Activated gamma-delta T cell treated with Interleukin-2 at 50 U/mL for 16 hours (primary cell): Measurements from ENCODE around the gene ATXN10.
"Not testable (repeated sequence)": the region's sequence is repeated elsewhere in the genome, so short reads cannot be mapped to it uniquely, and the experiment has no call there.

Experiments
- DNase-seq: peaks from one replicate; pipeline ENCODE4 v3.0.0-alpha.2; 2020

Gene ATXN10

GRCh38 chr22:45644714-45645113 lies 26.9 kb upstream of the ATXN10 start:
- DNase-seq: no peak

- DNase-seq: no peak
Measured at GRCh38 chr22:45645150-45645525, 26.5 kb upstream of the ATXN10 start.

- peak; percentile 78 for DNase-seq
Measured at GRCh38 chr22:45645526-45646414, 25.9 kb upstream of the ATXN10 start.

- no peak for DNase-seq
Measured at GRCh38 chr22:45647532-45648225, 24.0 kb upstream of the ATXN10 start.

- DNase-seq: no peak
Measured at GRCh38 chr22:45648301-45649117, 23.1 kb upstream of the ATXN10 start.

GRCh38 chr22:45649809-45650208 lies 21.8 kb upstream of the ATXN10 start:
- DNase-seq: no peak

- DNase-seq: no peak
Measured at GRCh38 chr22:45650721-45651120, 20.9 kb upstream of the ATXN10 start.

- no peak for DNase-seq
Measured at GRCh38 chr22:45651931-45652528, 19.6 kb upstream of the ATXN10 start.

GRCh38 chr22:45656577-45656976 lies 15.1 kb upstream of the ATXN10 start:
- DNase-seq: no peak

- no peak for DNase-seq
Measured at GRCh38 chr22:45657701-45658100, 13.9 kb upstream of the ATXN10 start.

- no peak for DNase-seq
Measured at GRCh38 chr22:45664136-45664646, 7.4 kb upstream of the ATXN10 start.

GRCh38 chr22:45667486-45667885 lies 4.1 kb upstream of the ATXN10 start:
- no peak for DNase-seq

- not testable (repeated sequence) for DNase-seq
Measured at GRCh38 chr22:45670363-45670762, 1.3 kb upstream of the ATXN10 start.

GRCh38 chr22:45670981-45671782 lies 452 bp upstream of the ATXN10 start:
- DNase-seq: no peak

- no peak for DNase-seq
Measured at GRCh38 chr22:45672564-45673481, 1.2 kb downstream of the ATXN10 start.

GRCh38 chr22:45673482-45674175 lies 2.0 kb downstream of the ATXN10 start:
- no peak for DNase-seq

GRCh38 chr22:45676024-45676423 lies 4.4 kb downstream of the ATXN10 start:
- DNase-seq: no peak

- DNase-seq: no peak
Measured at GRCh38 chr22:45677063-45677462, 5.4 kb downstream of the ATXN10 start.

GRCh38 chr22:45678961-45679912 lies 7.6 kb downstream of the ATXN10 start:
- DNase-seq: no peak
